Fibroblast of the aortic adventitia (primary cell): ENCODE data around the gene FBXO10. TPM values are rescaled to one million over a fixed set of nuclear protein-coding genes. Genes with fewer than 3 reads are reported as not detected.

Experiments
- DNase-seq: peaks from one replicate; pipeline ENCODE4 v3.0.0-alpha.2; 2010; ENCODE audit warnings: low read depth
- H3K4me3 ChIP-seq: 2 replicates; pipeline ENCODE4 v1.5.1; 2011; ENCODE audit warnings: low read depth, mild to moderate bottlenecking, control low read depth, low read length, moderate library complexity
- total RNA-seq: library from RNA; depleted of rRNA; stranded (reverse); fragments of >200 nt; gene quantifications from 2 replicates; pipeline ENCODE4 v1.2.3, GENCODE V29; 2012; ENCODE audit warnings: low replicate concordance
- TF ChIP-seq, protein P1 (sequence below): IDR thresholded peaks from 2 replicates; pipeline ENCODE4 v1.5.1; 2011; ENCODE audit warnings: mild to moderate bottlenecking, low read length, control low read depth, inconsistent platforms; ENCODE audit not compliant: insufficient read depth

Gene FBXO10
- total RNA-seq, 1 donor, result 7.6 TPM

DNA sequence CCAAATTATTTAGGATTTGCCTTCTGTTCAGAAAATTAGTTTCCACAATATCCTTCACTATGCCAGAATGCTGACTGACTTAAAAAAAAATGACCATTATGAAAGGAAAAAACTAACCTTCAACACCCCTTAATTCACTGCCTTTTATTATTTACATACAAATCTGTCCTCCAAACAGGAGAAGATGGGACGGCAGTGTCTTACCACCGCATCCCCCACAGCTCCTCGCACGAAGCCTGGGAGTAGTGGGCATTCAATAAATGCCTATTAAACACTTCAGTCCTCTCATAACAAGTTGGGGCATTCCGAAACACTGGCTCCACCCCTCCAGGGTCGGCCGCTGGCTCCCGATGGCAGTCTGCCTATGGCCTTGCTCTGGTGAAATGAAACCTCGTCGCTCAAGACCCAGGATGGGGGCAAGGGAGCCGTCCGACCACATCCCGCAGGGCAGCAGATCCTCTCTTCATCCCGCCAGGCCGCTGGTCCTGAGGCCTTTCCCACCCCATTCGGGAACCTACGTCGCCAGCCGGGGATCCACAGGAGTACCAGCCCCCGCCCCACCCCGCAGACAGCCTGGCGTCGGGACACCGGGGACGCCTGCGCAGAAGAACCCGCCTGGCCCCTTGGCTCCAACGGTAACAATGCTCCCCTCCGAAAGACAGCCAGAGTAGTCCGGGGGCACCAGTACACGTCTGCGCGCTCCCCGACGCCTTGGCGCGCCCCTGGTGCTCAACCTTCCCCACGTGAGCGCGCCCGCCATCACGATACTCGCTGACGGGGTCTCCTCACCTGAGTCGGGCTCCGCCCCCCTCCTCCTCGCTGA, 111.5 kb downstream of the FBXO10 start:
- H3K4me3 ChIP-seq, result peak overlapping the region; percentile 98
- DNase-seq, result peak; percentile 67
- TF ChIP-seq, protein P1, sequence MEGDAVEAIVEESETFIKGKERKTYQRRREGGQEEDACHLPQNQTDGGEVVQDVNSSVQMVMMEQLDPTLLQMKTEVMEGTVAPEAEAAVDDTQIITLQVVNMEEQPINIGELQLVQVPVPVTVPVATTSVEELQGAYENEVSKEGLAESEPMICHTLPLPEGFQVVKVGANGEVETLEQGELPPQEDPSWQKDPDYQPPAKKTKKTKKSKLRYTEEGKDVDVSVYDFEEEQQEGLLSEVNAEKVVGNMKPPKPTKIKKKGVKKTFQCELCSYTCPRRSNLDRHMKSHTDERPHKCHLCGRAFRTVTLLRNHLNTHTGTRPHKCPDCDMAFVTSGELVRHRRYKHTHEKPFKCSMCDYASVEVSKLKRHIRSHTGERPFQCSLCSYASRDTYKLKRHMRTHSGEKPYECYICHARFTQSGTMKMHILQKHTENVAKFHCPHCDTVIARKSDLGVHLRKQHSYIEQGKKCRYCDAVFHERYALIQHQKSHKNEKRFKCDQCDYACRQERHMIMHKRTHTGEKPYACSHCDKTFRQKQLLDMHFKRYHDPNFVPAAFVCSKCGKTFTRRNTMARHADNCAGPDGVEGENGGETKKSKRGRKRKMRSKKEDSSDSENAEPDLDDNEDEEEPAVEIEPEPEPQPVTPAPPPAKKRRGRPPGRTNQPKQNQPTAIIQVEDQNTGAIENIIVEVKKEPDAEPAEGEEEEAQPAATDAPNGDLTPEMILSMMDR, result no peak

DNA sequence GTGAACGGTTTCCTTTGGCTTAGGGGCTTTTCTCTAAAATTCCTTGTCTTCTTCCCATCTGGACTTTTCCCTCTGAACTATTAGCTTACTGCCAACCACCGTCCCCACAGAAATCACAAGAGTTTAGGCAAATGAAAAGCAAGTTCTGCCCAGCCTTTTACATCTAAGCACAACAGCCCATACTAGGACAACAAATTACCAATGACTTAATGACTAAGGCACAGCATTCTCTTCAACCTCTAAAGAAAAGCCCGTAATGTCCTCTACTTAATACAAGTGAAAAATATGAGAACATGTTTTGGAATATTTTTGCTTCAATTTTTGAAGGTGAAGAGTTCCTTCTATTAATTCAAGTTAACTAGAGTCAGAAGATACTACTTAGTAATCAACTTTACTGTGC, 112.2 kb downstream of the FBXO10 start:
- TF ChIP-seq, protein P1, result no peak
- H3K4me3 ChIP-seq, result peak overlapping the region; percentile 98
- peak; percentile 16 for DNase-seq

Other genes with a start within 250 kb of the FBXO10 start
- 62.4 and 133 TPM in 2 replicates for gene GRHPR, start 153.7 kb downstream of the FBXO10 start, total RNA-seq
- 9.3 and 9.4 TPM in 2 replicates for gene ZBTB5, start 110.9 kb downstream of the FBXO10 start, total RNA-seq
- gene POLR1E, start 90.4 kb downstream of the FBXO10 start, total RNA-seq, result 29.1 and 36.6 TPM in 2 replicates
- gene TOMM5, start 16.2 kb upstream of the FBXO10 start, total RNA-seq, result 58.5 and 181 TPM in 2 replicates
- not detected in 2 replicates for gene FRMPD1, start 74.6 kb upstream of the FBXO10 start, total RNA-seq
- gene TRMT10B, start 177.4 kb upstream of the FBXO10 start, total RNA-seq, result 1.3 and 2.4 TPM in 2 replicates
- 92.3 and 109 TPM in 2 replicates for gene EXOSC3, start 208.7 kb upstream of the FBXO10 start, total RNA-seq
- gene DCAF10, start 224.4 kb upstream of the FBXO10 start, total RNA-seq, result 24.5 and 46.1 TPM in 2 replicates